HG03457 (cell line): ENCODE measurements around the gene NEUROG2.

ENCODE experiments used
- ATAC-seq: cut with Tn5 transposase; IDR thresholded peaks from one replicate; pipeline ENCODE4 v1.9.1; 2021; ENCODE audit warnings: moderate number of reproducible peaks; ENCODE audit not compliant: unreplicated experiment

Gene NEUROG2

GRCh38 chr4:112521123-112522023 is 5.4 kb upstream of the NEUROG2 start:
- ATAC-seq: no peak

GRCh38 chr4:112520598-112521122 is 4.7 kb upstream of the NEUROG2 start:
- ATAC-seq: no peak

GRCh38 chr4:112519689-112520597 is 4.0 kb upstream of the NEUROG2 start:
- ATAC-seq: no peak

GRCh38 chr4:112518675-112519074 is 2.7 kb upstream of the NEUROG2 start:
- no peak for ATAC-seq

- no peak for ATAC-seq
Observed at GRCh38 chr4:112517911-112518310, 1.9 kb upstream of the NEUROG2 start.

- ATAC-seq: peak; percentile 24
Observed at GRCh38 chr4:112517067-112517634, 1.2 kb upstream of the NEUROG2 start.

GRCh38 chr4:112516471-112517066 is 589 bp upstream of the NEUROG2 start:
- ATAC-seq: no peak

GRCh38 chr4:112515198-112516065 is 548 bp downstream of the NEUROG2 start:
- peak; percentile 30 for ATAC-seq

- ATAC-seq: no peak
Observed at GRCh38 chr4:112514647-112515197, 1.3 kb downstream of the NEUROG2 start.

- no peak for ATAC-seq
Observed at GRCh38 chr4:112513971-112514646, 1.9 kb downstream of the NEUROG2 start.

- no peak for ATAC-seq
Observed at GRCh38 chr4:112511803-112512118, 4.2 kb downstream of the NEUROG2 start.

- ATAC-seq: no peak
Observed at GRCh38 chr4:112511093-112511802, 4.7 kb downstream of the NEUROG2 start.

GRCh38 chr4:112510291-112511092 is 5.5 kb downstream of the NEUROG2 start:
- no peak for ATAC-seq

GRCh38 chr4:112509243-112510141 is 6.5 kb downstream of the NEUROG2 start:
- no peak for ATAC-seq

GRCh38 chr4:112508356-112508755 is 7.6 kb downstream of the NEUROG2 start:
- ATAC-seq: no peak

GRCh38 chr4:112504807-112505206 is 11.2 kb downstream of the NEUROG2 start:
- no peak for ATAC-seq

- no peak for ATAC-seq
Observed at GRCh38 chr4:112502871-112503270, 13.1 kb downstream of the NEUROG2 start.
